GM18499 (cell line): ENCODE results near the gene MFSD6L.

ENCODE experiments used
- ATAC-seq: cut with Tn5 transposase; IDR thresholded peaks from one replicate; pipeline ENCODE4 v1.9.1; 2021; ENCODE audit warnings: moderate number of reproducible peaks; ENCODE audit not compliant: insufficient read depth, unreplicated experiment

The MFSD6L gene

GRCh38 chr17:8749616-8750015 is 49.5 kb downstream of the MFSD6L start:
- ATAC-seq = no peak

- no peak for ATAC-seq
Observed at GRCh38 chr17:8747742-8748141, 51.4 kb downstream of the MFSD6L start.
